NCI-H2081 treated with DMSO at 0.1 percent for 48 hours (cell line): ENCODE measurements around the gene SLC44A3.

Experiments
- DNase-seq: peaks from one replicate; lab custom pipeline; 2025; lab: John Stamatoyannopoulos, UW

Gene SLC44A3

DNA sequence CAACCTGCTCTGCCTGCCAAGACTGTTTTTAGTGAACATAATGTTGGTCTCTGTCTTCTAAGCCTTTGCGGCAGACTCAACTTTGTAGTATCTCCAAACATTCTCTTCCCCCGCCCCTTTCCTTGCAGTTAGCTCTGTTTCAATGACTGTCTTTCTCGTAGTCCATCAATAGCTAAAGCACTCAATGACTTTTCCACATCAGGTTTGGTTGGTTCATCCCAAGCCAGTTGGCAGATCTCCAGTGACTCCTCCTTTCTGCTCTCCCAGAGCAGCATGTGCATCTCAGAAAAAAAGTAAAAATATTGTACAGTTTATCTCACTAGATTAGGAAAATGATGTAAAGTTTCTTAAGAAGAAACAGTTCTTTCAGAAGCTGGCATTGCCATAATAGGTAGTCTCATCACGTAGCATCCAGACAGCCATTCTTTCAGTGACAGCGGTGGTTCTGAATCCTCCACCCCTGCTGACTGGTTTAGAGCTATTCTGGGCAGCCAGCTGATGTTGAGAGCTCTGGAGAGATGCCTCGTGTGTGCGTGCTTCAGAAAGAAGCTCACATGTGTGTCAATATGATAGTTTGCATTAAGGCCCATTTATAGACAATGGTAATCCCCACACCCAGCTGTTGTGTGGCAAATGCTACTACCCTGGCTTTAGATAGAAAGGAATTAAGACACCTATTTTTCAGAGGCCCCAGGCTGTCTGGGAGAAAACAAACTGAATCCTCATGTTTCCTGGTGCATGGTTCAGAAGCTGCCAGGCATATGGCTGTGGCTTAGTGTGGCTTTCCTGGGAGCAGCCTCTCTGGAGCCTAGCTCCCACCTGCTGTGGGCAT lies 53.6 kb downstream of the SLC44A3 start:
- DNase-seq: peak; percentile 24

DNA sequence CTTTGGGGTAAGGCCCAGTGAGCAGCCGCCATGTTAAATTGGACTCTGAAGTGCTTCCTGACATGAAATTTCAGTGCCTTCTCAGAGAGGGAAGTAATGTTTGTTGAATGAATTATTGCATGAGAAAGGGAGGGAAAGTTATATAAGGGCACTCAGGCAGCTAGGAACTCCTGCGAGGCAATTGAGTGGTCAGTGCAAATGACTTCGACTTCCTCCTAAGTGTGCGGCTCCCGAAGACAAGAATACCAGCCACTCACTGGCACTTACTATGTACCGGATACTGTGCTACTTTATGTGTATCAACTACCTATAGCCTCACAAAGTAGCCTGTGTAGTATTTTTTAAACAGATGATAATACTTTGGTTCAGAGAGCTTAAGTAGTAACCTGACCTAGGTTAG lies 54.3 kb downstream of the SLC44A3 start:
- DNase-seq: no peak

DNA sequence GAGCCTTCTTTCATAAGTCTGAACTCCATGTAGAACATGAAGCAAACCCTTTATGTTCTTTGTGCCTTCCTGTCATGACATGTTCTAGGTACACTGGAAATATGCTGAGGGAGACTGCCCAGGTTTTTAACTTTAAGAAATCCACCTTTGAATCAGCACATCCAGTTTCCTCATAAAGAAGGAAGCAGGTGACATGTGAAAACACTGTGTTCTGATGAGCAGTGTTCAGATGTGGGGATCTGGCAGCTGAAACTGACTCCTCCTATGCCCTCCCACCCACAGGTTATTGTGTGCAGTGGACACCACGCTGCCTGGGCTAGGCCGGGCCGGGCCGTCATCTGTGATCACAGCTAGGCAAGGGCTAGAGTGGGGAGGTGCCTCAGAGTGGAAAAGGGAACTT lies 55.6 kb downstream of the SLC44A3 start:
- DNase-seq: no peak

DNA sequence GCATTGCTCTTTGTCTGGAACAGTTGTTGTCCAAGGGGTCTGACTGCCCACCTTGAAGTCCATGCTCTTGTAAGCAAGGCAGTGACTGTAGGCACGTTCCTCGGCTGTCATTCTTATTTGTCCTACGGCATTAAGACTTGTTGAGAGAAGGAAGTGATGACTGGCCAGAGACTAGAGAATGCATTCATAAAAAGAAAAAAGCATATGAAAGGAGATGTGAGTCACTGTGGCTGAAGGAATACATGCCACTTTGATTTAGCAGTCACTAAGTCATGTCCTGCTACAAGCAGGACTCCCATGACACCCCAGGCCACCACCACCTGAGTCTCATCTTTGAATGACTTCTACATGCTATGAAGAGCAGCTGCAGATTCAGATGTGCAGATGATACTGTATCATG lies 56.2 kb downstream of the SLC44A3 start:
- DNase-seq: no peak

DNA sequence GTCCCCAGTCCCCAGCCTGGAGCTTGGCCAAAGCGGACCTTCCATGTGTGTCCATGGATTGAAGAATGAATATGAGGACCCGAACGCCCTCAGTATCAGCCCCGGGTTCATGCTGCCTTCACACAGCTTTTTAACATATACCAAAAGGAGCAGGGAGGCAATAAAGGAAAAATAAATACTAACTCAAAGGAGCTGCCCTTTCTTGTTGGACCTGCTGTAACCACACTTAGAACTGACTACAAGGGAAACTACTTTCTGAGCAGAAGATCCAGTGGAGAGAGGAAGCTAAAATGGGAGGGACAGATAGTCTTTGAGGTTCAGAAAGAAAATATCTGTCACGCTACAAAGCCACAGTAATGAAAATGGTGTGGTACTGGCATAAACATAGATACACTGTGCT lies 58.2 kb downstream of the SLC44A3 start:
- no peak for DNase-seq

DNA sequence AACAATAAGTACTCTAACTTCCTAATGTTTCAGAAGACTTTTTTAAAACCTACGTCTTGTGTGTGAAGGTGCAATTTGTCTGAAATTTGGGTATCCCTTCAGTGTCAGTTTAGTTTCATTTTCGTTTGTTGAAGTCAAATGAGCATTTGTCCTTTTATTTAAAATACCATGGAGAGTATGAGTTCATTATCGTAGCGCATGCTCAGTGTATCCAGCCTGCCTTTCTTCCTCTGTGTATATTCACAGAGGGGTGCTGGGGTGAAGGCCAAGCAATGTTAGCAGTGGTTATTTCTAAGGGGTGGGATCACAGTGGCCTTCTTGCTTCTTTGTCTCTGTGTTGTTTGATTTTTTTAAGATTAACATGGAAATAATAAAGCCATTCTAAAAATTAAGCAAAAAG lies 63.5 kb downstream of the SLC44A3 start:
- peak; percentile 49 for DNase-seq

DNA sequence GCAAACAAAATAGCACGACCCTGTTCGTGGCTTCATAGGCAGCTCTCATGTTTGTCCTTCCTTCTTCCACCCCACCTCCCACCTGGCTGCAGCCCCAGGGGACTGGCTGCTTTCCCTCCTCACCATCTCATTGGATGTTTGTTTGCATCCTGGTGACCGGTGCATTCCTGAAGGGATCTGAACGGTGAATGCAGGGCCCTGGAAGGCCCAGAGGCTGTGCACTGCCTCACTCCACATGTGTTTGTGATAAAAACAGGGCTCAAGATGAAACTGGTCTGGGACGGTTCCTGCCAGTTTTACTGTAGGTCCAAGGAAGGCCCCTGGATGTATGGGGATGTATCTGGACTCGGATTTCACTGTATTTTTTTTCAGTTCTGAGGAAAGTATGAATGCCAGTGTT lies 63.9 kb downstream of the SLC44A3 start:
- no peak for DNase-seq

DNA sequence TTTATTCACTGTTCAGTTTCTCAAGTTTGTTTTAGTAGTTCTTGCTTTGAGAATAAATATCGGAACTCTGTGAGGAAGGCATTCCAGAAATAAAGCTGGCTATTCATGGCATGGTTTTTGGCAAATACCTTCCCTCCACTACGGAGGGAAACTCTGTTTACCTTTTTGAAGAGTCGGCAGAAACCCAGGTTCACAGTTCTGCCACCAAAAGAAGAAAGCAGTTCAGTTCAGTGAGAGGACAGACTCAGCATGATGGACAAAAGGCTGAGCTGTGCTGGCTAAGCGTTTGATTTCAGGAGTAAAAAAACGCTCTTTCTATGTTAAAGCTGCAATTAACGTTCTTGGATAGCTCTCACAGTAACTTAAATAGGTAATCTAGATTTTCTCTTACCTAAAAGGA lies 64.3 kb downstream of the SLC44A3 start:
- DNase-seq: no peak

DNA sequence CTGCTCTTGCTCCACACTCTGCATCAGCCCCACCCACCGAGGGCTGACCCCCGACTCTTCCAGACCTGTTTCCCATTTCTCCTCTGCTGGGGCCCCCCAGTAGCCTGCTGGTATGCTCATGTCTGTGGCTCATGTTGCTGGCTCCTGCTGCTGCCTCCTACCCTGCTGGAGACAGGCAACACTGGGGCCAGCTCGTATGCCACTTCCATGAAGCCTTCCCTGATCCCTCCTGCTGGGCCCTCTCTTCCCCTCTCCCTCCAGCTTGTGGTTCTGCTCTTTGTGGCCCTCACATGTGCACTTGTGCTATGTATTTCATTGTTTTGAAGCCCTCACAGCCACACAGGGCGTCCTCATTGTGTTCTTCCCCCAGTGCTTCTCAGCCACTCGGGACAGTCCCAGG lies 66.2 kb downstream of the SLC44A3 start:
- no peak for DNase-seq

DNA sequence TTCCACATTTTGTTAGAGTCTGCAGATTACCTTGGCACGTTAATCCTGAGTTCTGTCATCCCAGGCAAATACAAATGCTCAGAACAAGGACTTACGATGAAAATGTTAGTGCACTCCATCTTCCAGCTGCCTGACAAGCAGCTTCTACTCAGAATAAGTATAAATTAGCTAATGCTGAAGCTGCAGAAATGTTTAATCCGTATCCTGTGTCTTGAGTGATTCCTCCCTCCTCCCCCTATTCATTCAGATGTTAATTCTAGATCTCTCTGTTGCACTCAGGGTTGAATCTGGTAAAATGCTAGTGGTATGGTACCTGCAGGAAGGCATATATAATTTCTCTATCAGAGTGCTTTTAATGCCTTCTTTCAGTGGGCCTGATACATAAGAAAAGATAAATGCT lies 66.9 kb downstream of the SLC44A3 start:
- DNase-seq: no peak

DNA sequence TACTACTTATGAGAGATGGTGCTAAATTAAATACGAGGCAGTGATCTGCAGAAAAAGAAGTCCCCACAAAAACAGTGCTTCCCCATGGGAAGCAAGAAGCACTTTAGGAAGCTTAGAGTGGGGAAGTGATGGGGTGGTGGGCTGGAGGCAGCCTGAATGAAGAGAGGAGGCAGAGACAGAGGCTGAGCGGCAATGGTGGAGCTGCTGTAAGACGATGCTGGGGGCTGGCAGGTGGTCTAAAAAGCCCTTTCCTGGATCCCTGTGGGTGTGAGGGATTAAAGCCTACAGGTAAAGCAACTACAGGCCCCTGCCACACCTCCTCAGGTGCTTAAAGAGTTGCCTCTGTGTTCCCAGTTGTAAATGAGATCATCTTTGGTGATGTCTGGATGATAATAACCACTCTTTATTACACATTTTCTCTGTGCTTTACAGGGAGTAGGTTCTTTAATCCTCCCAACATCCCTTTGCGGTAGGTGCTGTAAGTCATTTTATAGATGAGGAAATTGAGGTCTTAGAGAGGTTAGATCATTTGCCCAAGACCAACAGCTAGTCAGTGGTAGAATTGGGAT lies 67.5 kb downstream of the SLC44A3 start:
- DNase-seq: no peak

DNA sequence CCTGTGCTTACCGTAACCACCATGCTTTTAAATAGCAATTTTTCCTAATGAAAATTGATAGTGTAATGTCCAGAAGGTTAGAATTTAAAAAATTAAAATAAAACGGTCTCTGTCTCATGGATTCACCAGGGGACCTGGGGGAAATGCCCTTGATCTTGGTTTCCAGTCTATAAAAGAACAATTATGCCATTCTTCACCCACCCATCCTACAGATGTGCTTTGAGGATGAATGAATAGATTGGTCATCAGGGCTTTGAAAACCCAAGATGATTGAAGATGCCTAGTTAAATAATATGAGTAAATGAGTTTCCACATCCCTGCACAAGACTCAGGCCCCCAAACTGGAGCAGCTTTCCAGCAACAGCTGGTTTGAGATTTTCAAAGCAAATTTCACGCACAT lies 68.0 kb downstream of the SLC44A3 start:
- no peak for DNase-seq

DNA sequence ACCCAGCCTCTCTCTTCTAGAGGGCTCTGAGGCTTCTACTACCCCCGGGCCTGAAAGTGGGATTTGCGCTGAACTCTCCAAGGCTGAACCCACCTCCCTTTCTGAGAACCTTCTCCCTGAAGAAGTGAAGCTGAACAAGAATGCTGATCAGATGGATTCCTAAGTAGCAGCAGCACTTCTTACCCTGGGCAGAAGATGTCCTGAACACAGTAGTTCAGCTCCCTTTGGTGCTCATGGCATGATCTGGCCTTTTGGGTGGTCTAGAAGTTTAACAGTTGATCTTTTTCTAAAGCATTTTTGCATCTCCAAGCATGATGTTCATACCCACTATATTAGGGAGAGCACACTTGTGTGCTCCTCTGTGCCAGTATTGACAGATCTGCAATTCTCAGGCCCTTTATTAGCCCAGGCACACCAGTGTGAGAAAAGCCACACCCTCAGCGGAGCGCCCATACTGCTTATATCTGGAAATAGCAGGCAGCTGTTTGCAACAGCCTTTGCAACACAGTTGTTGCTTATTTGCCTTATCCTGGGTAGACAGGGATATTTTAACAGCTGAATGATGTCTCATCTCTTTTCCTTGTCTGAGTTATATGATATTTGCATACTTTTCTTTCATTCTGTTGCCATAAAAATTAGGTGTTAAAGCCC lies 72.6 kb downstream of the SLC44A3 start:
- no peak for DNase-seq

DNA sequence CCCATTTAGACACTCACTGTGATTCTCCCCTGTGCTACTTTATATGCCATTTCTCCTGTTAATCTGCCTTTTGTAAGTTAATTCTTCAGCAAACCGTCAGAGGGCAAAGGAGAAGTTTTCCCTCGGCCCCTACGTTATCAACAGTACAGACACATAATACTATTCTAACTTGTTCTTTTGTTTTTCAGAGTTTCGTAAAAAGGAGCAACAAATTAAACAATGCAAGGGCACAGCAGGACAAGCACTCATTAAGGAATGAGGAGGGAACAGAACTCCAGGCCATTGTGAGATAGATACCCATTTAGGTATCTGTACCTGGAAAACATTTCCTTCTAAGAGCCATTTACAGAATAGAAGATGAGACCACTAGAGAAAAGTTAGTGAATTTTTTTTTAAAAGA lies 74.5 kb downstream of the SLC44A3 start:
- no peak for DNase-seq

DNA sequence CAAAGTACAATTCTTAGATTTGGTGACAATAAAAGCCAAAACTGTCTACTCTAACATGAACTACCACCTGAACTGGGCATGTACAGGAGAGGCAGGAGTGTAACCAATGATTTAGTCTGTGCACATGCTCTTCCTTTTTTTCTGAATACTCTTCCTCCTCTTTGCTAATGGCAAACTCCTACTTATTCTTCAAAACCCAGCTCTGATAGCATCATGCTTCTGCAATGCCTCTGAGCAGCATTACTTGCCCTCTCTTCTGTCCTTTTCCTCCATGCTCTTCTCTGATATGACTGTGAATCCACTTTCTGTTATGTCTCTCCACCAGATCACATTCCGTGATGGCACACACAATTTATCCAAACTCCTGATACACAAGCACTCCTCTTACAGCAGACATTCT lies 75.4 kb downstream of the SLC44A3 start:
- no peak for DNase-seq

DNA sequence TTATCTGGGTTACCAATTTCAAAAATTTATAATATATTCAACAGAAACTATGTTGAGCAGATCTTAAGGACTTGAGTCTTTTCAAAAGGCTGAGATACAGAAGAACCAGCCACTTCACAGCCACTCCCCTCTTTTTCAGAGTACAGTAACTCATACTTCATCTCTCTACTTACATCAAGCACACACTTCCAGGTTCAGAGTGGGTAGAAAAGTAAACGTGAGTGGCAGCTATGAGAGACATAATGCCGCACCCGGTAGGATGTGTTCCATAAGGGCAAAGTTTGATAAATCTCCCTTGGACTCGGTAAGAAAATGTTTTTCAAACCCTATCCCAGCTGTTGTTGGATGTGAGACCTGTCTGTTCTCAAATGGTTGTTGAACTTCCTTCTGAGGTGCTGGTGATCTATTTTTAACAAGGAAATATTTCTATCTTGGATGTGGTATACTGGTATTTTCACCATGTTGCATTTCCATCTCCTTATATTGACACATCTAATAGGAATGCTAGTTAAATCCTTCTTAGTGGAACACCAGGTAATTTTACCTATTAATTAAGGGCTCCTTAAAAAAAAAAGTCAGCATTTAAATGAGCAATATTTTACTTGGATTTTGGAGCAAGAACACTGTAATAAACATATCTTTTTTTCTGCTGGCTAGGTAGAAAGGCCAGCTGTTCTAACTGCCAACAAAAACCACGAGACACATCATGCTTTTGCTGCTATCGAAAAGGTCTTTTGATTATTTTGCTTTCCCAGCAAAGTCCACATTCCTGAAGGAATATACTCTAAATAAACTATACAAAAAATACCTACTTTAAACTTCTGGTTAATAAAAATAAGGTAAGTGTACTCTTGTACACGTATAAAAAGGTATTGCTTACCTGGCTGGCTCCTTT lies 78.6 kb downstream of the SLC44A3 start:
- DNase-seq: no peak

DNA sequence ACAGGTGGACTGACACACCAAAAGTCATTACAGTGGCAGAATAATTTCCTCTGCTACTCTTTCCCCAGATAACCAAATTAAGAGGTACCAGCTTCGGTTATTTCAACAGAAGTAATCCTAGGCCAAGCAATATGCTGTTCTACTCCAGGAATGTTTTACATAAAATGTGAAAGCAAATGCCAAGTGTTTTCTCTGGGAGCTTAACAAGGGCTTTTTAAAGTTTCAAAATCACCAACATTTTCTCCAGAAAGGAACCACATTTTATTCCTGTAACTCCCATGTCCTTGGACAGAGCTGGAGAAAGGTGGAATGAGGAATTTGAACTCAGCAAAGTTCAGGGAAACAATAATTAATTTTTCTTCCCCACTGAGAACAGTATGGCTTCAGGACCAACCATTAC lies 79.6 kb downstream of the SLC44A3 start:
- no peak for DNase-seq

DNA sequence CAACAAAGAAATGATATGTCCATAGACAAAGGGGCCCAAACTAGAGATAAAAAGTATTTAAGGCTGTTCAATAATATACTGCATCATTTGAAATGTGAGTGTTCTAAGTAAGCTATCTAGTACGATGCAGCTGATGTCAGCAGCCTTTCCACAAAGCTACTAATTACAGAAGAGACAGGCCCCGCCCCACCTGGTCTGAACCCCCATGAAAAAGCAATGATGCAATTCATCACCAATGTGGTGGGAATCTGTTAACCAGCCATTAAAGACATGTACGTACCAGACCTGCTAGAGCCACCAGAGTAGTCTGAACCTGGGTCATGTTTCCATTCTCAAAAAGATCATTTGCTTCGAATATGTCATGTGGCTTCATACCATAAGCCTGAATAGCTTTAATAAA lies 81.7 kb downstream of the SLC44A3 start:
- DNase-seq: no peak

DNA sequence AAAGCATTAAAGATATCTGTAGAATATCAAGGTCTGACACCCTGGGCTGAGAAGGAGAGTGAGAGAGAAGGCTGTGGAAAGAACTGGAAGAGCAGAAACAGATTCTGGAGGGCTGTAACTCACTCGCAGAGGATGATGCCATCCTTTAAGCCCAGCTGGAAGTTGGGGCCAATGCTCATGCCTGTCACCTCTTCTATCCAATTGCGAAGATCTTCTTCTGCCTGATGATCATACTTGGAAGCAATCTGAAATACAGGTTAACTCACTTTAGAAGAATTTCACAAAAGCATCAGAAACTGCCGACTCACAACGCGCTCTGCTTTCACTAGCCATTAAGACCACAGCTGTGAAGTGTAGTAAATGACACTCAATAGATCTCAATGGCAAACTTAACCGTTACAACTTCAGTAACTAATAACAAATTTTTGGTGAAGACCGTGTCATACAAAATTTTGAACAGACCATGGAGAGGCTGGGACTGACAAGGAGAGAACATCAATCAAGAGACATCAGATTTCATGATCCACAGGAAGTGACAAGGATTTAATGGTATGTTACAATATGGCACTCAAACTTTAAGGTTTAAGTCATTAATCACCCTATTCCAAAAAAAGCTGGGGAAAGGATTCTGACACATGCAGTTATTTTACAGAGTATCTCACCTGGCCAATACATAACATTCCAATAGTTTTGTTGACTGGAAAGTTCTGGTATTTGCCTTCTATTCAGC lies 83.3 kb downstream of the SLC44A3 start:
- no peak for DNase-seq

DNA sequence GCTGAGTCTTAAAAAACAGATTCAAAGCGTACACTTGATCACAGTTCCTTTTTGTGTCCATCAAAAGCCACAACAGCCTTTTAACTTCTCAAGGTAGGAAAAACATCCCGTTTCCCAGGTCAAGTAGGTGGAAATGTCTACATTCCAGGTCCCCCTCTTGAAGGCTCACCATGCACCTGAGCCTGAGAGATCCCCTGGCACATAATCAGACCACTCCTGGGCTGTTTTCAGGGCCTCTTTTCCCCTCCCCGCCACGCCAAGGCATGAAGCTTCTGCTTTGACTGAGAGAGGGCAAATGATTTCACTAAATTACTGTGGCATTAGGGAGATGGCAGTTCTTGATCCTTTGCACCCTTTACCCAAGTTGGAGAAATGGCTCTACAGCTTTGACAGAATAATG lies 85.0 kb downstream of the SLC44A3 start:
- DNase-seq: no peak

DNA sequence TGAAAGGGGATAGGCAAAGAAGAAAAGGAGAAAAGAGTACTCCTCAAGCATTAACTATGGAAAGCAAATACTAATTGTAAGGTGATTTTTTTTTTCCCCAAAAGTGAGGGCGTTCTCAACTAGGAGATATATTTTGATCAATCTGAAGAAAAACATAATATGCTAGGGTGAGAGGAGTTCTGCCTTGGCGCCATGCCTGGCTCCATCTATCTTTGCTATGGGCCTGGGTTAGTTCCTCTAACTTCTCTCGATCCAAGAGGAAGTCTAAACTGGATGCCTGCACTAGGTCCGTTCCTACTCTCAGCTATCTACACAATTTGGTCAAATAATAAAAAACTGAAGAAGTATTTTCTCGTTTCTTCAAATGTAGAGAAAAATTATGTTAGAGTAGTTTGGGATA lies 86.2 kb downstream of the SLC44A3 start:
- DNase-seq: no peak

DNA sequence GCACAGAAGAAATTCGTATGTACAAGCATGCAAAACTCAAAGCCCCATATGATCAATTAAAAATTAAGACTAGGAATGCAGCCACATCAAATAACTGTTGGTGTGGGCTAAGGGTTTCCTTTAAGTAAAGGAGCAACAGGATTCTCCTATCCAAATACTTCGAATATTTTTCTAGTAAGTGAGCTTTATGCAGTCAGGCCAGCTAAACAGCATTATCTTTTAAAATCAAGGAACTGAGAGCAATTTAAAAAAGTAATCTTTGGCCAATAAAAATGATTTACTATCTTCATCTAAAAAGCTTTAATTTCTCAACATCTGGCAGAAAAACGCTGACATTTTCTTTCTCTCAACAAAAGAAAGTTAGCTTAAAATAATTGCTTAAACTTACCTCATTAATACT lies 87.0 kb downstream of the SLC44A3 start:
- DNase-seq: no peak
